ENCODE data around the gene PAFAH1B2.

The PAFAH1B2 gene

GRCh38 chr11:117191680-117192400, 47.8 kb downstream of the PAFAH1B2 start:
- DNase-seq, result no peak

- DNase-seq, result no peak
These were observed 48.4 kb downstream of the PAFAH1B2 start for GRCh38 chr11:117192401-117192875.

- no peak for DNase-seq
These were observed 49.3 kb downstream of the PAFAH1B2 start for GRCh38 chr11:117193130-117194020.

- no peak for DNase-seq
These were observed 50.2 kb downstream of the PAFAH1B2 start for GRCh38 chr11:117194267-117194666.

GRCh38 chr11:117195258-117195657, 51.2 kb downstream of the PAFAH1B2 start:
- DNase-seq, result no peak

DNA sequence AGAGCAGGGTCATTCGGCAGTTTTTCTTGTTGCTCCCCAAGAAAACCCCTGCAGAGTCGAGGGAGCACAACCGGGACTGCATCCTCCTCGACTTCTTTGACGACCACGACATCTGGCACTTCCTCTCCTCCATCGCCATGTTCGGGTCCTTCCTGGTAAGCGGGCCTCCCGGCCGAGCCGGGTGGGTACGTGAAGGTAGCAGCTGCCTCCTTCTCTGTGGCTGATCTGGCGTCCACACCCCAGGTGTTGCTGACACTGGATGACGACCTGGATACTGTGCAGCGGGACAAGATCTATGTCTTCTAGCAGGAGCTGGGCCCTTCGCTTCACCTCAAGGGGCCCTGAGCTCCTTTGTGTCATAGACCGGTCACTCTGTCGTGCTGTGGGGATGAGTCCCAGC, 51.7 kb downstream of the PAFAH1B2 start:
- DNase-seq, result no peak

DNA sequence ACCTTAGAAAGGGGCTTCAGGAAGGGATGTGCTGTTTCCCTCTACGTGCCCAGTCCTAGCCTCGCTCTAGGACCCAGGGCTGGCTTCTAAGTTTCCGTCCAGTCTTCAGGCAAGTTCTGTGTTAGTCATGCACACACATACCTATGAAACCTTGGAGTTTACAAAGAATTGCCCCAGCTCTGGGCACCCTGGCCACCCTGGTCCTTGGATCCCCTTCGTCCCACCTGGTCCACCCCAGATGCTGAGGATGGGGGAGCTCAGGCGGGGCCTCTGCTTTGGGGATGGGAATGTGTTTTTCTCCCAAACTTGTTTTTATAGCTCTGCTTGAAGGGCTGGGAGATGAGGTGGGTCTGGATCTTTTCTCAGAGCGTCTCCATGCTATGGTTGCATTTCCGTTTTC, 52.9 kb downstream of the PAFAH1B2 start:
- no peak for DNase-seq

- DNase-seq, result no peak
These were observed 53.7 kb downstream of the PAFAH1B2 start for GRCh38 chr11:117197516-117198456.

DNA sequence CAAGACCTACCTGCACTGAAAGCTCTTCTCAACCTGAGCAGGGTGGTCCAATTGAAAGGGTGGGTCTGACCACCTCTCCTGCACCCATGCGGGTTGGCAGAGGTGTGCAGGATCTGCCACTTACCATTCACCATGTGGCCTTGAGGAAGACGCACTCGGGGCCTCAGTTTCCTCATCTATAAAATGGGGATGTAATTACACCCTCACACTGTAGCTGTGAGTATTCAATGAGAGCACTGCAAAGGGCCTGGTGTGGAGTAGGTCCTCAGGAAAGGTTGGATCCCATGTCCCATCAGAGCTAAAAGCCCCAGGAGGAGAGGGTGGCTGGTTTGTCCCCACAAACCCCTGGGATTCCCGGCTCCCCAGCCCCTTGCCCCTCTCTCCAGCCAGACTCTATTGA, 54.5 kb downstream of the PAFAH1B2 start:
- no peak for DNase-seq

GRCh38 chr11:117199053-117199915, 55.2 kb downstream of the PAFAH1B2 start, which contains the start of gene TAGLN:
TAGLN (plus strand) TSS chr11:117199370; CDS start chr11:117203014, 3,644 bp downstream.
- DNase-seq, result no peak

GRCh38 chr11:117199916-117200812, 56.1 kb downstream of the PAFAH1B2 start:
- DNase-seq, result no peak

DNA sequence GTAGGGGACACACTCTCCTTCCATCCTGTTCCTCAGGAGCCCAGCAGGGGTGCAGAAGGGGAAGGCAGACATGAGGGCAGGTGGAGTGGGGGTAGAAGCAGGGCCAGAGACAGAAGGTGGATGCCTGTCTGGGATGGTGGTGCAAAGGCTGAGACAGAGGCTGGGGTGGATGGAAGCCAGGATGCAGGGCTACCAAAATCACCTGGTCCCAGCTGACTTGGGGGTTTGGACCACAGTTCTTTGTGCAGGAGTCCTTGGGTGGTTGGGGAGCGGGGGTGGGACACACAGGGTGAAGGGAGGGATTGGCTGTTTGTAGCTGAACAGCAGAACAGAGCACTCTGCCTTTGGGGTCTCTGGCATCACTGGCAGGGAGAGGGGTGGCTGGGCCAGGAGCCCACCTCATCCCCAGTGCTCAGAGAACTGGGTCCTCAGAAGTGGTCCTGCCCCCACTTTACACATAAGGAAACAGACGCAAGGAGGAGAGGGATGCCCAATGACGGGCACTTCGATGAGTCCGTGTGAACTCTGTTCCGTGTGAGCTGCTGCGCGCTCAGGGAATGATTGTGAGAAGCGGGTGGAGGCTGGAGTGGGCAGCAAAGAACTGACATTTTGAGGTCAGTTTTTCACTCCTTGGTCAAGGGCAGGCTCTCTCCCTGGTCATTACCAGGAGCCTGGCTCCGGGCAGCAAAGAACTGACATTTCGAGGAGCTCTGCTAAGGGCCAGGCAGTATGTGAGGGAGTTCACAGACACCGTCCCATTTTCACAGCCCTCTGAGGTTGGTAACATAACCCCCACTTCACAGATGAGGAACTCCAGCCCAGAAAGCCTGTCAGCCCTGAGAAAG, 56.9 kb downstream of the PAFAH1B2 start:
- no peak for DNase-seq

DNA sequence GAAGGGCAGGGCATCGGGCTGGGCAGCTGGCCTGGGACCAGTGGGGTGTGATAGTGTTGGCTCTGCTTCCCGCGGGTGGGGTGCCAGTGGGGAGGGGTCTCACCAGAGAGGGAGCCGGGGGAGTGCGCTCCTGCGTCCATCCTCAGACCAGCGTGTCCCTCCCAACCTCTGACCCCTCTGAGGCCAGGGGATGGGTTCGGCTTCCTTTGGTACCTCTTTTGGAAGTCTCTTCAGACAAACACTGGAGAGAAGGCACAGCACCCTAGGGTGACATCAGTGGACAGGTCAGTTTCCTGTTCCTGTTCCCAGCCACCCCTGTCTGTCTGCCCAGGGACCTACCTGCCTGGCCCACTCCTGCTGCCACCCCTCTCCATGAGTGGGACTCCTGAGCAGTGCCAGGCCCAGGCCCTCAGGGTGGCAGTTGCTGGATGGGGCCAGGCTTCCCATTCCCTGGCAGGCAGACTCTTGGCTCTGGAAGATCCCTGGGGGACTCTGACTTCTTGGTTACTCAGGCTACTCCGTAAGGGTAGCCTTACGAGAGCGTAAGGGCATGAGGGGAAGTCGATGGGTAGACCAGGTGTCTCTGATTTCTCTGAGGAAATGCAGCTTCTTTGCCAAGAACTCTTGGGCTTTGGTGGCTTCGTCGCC, 57.7 kb downstream of the PAFAH1B2 start:
- DNase-seq, result no peak

GRCh38 chr11:117202386-117203068, 58.4 kb downstream of the PAFAH1B2 start:
- DNase-seq, result no peak

DNA sequence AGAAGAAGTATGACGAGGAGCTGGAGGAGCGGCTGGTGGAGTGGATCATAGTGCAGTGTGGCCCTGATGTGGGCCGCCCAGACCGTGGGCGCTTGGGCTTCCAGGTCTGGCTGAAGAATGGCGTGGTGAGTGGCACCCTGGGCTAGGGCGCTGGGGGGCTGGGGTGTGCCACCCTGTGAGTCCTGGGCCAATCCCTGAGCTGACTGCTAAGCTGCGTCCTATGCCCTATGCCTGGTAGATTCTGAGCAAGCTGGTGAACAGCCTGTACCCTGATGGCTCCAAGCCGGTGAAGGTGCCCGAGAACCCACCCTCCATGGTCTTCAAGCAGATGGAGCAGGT, 59.0 kb downstream of the PAFAH1B2 start:
- DNase-seq, result no peak

- no peak for DNase-seq
These were observed 60.4 kb downstream of the PAFAH1B2 start for GRCh38 chr11:117204283-117205080.

- DNase-seq, result no peak
These were observed 61.2 kb downstream of the PAFAH1B2 start for GRCh38 chr11:117205211-117205818.
